GM23248 (cell line): ENCODE measurements around the gene COL18A1.

Experiments
- EZH2 ChIP-seq: fragments of 200-600 bp; sonication (generic); IDR thresholded peaks from 2 replicates; pipeline ENCODE4 v1.6.1; 2018; ENCODE audit warnings: antibody characterized with exemption, mild to moderate bottlenecking; ENCODE audit not compliant: insufficient read depth, poor library complexity, severe bottlenecking
- EZH2phosphoT487 ChIP-seq: fragments of 200-600 bp; sonication (generic); IDR thresholded peaks from 2 replicates; pipeline ENCODE4 v1.6.1; 2018; ENCODE audit warnings: antibody characterized with exemption, moderate library complexity, mild to moderate bottlenecking, low read depth; ENCODE audit not compliant: insufficient read depth

DNA sequence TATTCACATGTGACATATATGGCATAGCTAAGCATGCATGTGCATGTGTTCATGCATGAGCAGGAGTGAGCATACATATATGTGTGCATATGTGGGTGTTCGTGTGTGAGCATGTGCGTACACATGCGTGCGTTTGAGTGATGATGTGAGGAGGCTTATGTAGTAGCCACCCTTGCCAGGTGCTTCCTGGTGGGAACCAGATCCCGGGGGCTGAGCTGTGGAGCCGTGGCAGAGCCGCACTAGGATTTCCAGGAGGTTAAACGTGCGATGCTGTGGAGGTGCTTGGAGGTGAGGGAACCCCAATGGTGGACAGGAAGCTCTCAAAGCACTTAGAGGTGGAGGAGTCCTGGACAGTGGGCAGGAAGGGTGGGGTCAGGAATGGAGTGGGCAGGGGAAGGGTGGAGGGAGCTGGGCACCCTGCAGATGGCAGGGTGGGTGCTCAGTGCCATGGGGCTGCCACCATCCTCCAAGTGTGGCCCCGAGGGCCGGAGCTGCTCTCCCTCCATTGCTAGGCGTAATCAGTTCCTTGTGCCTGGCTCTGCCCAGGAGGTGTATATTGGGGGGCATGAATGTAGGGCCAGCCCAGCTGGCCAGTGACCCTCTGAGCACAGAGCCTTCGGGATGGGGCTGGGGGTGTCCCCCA, 48.5 kb downstream of the COL18A1 start:
- TF ChIP-seq EZH2 (no peak), EZH2phosphoT487 (no peak)
